ENCODE results near the gene SMIM20. TPM values are rescaled to one million over a fixed set of nuclear protein-coding genes. Genes with fewer than 3 reads are reported as not detected.

SMIM20 gene
- total and polyA plus RNA-seq, 2 experiments from 2014 or later, result 56.6 to 82.9 TPM

GRCh38 chr4:25884031-25884782, 29.8 kb upstream of the SMIM20 start:
- no peak overlapping the region for H3K4me3 Mint-ChIP-seq
- ATAC-seq (no peak), DNase-seq (ENCODE audit: low spot score) (no peak)
- H3K27me3 Mint-ChIP-seq (ENCODE audit: insufficient read depth, low read depth, poor library complexity), result peaks cover 4% of the 10 kb centered on the region
- Histone ChIP-seq H3K27me3 (ENCODE audit: insufficient read depth) (no peaks in the 10 kb centered on the region), H3K4me2 (no peak overlapping the region), H3K27ac (ENCODE audit: low read depth) (no peak overlapping the region), H3F3A (replicated peaks; ENCODE audit: low read depth) (no peaks in the 10 kb centered on the region), H3K36me3 (ENCODE audit: insufficient read depth) (no peaks in the 10 kb centered on the region), H3K4me3 (no peak overlapping the region), H3K79me2 (replicated peaks; ENCODE audit: insufficient read depth) (no peaks in the 10 kb centered on the region), H3K9me2 (ENCODE audit: insufficient read depth) (no peaks in the 10 kb centered on the region), H3K4me1 (ENCODE audit: insufficient read depth) (no peaks in the 10 kb centered on the region), H4K20me1 (replicated peaks; ENCODE audit: insufficient read depth) (no peaks in the 10 kb centered on the region), H2AFZ (no peak overlapping the region)
- H3K9me3 Mint-ChIP-seq, result no peaks in the 10 kb centered on the region
- H3K4me1 Mint-ChIP-seq, result no peaks in the 10 kb centered on the region; the same call in 2 of the 3 replicates
- no peak overlapping the region for H3K27ac Mint-ChIP-seq
- H3K36me3 Mint-ChIP-seq (ENCODE audit: low read depth), result no peaks in the 10 kb centered on the region
- TF ChIP-seq EZH2phosphoT487 (IDR thresholded peaks at IDR 0.05; ENCODE audit: unreplicated experiment) (no peak), ZNF114 (CRISPR knock-in tag; IDR thresholded peaks at IDR 0.05) (no peak), NANOG (IDR thresholded peaks at IDR 0.05; ENCODE audit: borderline replicate concordance) (no peak), POLR2AphosphoS5 (IDR thresholded peaks at IDR 0.05; ENCODE audit: low read depth) (no peak), EZH2 (IDR thresholded peaks at IDR 0.05; ENCODE audit: low read depth, unreplicated experiment) (no peak), ETS1 (IDR thresholded peaks at IDR 0.05) (no peak), JUNB (IDR thresholded peaks at IDR 0.05; ENCODE audit: unreplicated experiment) (no peak), REST (IDR thresholded peaks at IDR 0.05; ENCODE audit: unreplicated experiment) (no peak), CREB1 (CRISPR knock-in tag; IDR thresholded peaks at IDR 0.05; ENCODE audit: low read depth) (no peak), CTCF (conservative IDR thresholded peaks at IDR 0.05; ENCODE audit: low read depth in 2 of 2) (no peak), STAT1 (IDR thresholded peaks at IDR 0.05; ENCODE audit: unreplicated experiment) (no peak)

Measured in GM23338 (cell line).